ENCODE data around the gene GPR176. TPM values are rescaled to one million over a fixed set of nuclear protein-coding genes. Genes with fewer than 3 reads are reported as not detected.

The GPR176 gene
- polyA plus RNA-seq, 1 of the 3 experiments (the other 2 are of a cell fraction): 21.9 TPM

DNA sequence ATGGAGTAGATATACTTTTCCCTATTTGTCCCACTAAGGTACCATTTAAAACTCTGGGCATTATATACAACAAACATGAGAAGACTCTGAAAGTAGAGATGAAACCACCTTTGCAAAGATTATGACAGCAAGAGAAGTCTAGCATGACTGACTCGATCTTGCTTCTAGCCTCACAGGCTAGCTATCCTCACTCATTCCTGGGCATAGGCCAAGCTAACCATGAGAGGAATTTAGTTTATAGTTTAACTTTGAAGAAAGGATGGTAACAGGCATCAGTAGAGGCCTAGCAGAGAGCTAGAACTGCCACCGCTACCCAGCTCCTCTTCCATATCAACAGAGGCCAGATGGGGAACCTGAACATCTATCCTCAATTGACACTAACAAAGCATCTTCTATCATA lies 74.0 kb downstream of the GPR176 start:
- Histone ChIP-seq H3K27ac (ENCODE audit: low read depth in 2 of 2, low read length in 1 of 2) (no peak overlapping the region), H4K20me1 (ENCODE audit: insufficient read depth) (peaks cover 3% of the 10 kb centered on the region; the same call in 1 of the 2 replicates), H3F3A (replicated peaks; ENCODE audit: insufficient read depth) (no peaks in the 10 kb centered on the region), H3K9me3 (no peaks in the 10 kb centered on the region), H3K4me2 (no peak overlapping the region), H3K9me2 (no peaks in the 10 kb centered on the region), H2AFZ (ENCODE audit: low read depth) (no peak overlapping the region), H3K4me1 (ENCODE audit: control insufficient read depth in 1 of 2, insufficient read depth in 2 of 2, low read depth in 1 of 2, low read length in 1 of 2) (peaks cover 0 to 6% of the 10 kb centered on the region in 2 experiments; a peak in 1 of 4 replicates), H3K9ac (no peak overlapping the region), H3K79me2 (ENCODE audit: insufficient read depth) (peaks cover 99% of the 10 kb centered on the region), H3K27me3 (ENCODE audit: insufficient read depth) (no peaks in the 10 kb centered on the region), H3K4me3 (ENCODE audit: low read depth in 2 of 2, low read length in 1 of 2) (no peak overlapping the region), H3K36me3 (replicated peaks in 1 of 2; ENCODE audit: control insufficient read depth in 1 of 2, insufficient read depth in 2 of 2, low read length in 1 of 2) (peaks cover 0 to 5% of the 10 kb centered on the region in 2 experiments)
- ChIA-PET CTCF (no interaction called here), POLR2A (no interaction called here)
- TF ChIP-seq, protein P1, sequence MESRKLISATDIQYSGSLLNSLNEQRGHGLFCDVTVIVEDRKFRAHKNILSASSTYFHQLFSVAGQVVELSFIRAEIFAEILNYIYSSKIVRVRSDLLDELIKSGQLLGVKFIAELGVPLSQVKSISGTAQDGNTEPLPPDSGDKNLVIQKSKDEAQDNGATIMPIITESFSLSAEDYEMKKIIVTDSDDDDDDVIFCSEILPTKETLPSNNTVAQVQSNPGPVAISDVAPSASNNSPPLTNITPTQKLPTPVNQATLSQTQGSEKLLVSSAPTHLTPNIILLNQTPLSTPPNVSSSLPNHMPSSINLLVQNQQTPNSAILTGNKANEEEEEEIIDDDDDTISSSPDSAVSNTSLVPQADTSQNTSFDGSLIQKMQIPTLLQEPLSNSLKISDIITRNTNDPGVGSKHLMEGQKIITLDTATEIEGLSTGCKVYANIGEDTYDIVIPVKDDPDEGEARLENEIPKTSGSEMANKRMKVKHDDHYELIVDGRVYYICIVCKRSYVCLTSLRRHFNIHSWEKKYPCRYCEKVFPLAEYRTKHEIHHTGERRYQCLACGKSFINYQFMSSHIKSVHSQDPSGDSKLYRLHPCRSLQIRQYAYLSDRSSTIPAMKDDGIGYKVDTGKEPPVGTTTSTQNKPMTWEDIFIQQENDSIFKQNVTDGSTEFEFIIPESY (IDR thresholded peaks at IDR 0.05; ENCODE audit: borderline replicate concordance, low read depth): no peak
- TF ChIP-seq, protein P2, sequence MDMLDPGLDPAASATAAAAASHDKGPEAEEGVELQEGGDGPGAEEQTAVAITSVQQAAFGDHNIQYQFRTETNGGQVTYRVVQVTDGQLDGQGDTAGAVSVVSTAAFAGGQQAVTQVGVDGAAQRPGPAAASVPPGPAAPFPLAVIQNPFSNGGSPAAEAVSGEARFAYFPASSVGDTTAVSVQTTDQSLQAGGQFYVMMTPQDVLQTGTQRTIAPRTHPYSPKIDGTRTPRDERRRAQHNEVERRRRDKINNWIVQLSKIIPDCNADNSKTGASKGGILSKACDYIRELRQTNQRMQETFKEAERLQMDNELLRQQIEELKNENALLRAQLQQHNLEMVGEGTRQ (IDR thresholded peaks at IDR 0.05; ENCODE audit: borderline replicate concordance, low read depth, low read length): no peak
- no peak for TF ChIP-seq RAD21 (IDR thresholded peaks at IDR 0.05; ENCODE audit: low read length)
- TF ChIP-seq, protein P3, sequence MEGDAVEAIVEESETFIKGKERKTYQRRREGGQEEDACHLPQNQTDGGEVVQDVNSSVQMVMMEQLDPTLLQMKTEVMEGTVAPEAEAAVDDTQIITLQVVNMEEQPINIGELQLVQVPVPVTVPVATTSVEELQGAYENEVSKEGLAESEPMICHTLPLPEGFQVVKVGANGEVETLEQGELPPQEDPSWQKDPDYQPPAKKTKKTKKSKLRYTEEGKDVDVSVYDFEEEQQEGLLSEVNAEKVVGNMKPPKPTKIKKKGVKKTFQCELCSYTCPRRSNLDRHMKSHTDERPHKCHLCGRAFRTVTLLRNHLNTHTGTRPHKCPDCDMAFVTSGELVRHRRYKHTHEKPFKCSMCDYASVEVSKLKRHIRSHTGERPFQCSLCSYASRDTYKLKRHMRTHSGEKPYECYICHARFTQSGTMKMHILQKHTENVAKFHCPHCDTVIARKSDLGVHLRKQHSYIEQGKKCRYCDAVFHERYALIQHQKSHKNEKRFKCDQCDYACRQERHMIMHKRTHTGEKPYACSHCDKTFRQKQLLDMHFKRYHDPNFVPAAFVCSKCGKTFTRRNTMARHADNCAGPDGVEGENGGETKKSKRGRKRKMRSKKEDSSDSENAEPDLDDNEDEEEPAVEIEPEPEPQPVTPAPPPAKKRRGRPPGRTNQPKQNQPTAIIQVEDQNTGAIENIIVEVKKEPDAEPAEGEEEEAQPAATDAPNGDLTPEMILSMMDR (IDR thresholded peaks at IDR 0.05): no peak
- no peak for TF ChIP-seq TAF1 (IDR thresholded peaks at IDR 0.05; ENCODE audit: borderline replicate concordance, low read depth, low read length)
- no peak for TF ChIP-seq YY1 (IDR thresholded peaks at IDR 0.05; ENCODE audit: low read depth)
- TF ChIP-seq GATA2 (CRISPR knock-in tag; IDR thresholded peaks at IDR 0.05): no peak
- TF ChIP-seq NFIC (IDR thresholded peaks at IDR 0.05; ENCODE audit: borderline replicate concordance): no peak
- no peak for TF ChIP-seq FOXJ3 (CRISPR knock-in tag; IDR thresholded peaks at IDR 0.05)
- TF ChIP-seq MEF2A (IDR thresholded peaks at IDR 0.05; ENCODE audit: borderline replicate concordance, low read depth): no peak
- TF ChIP-seq, protein P4, sequence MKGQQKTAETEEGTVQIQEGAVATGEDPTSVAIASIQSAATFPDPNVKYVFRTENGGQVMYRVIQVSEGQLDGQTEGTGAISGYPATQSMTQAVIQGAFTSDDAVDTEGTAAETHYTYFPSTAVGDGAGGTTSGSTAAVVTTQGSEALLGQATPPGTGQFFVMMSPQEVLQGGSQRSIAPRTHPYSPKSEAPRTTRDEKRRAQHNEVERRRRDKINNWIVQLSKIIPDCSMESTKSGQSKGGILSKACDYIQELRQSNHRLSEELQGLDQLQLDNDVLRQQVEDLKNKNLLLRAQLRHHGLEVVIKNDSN (IDR thresholded peaks at IDR 0.05; ENCODE audit: borderline replicate concordance, low read depth): no peak
- TF ChIP-seq JUND (IDR thresholded peaks at IDR 0.05): no peak
- TF ChIP-seq CHD2 (IDR thresholded peaks at IDR 0.05; ENCODE audit: low read length, partially characterized antibody): no peak
- TF ChIP-seq, protein P5, sequence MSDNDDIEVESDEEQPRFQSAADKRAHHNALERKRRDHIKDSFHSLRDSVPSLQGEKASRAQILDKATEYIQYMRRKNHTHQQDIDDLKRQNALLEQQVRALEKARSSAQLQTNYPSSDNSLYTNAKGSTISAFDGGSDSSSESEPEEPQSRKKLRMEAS (IDR thresholded peaks at IDR 0.05; ENCODE audit: low read depth): no peak
- no peak for DNase-seq
- 97% methylated on average over 2 of the region's 2 CpGs for WGBS (ENCODE audit: low lambda C conversion rate)

All from SK-N-SH (cell line).